CD14-positive monocyte (primary cell): Measurements from ENCODE around the gene XRN1. TPM values are rescaled to one million over a fixed set of nuclear protein-coding genes. Genes with fewer than 3 reads are reported as not detected.

Experiments used
- DNase-seq, 3 donors: peaks; one replicate each; pipeline ENCODE4 v3.0.0-alpha.2; 2011 to 2022
- H2AFZ ChIP-seq: 2 replicates; pipeline ENCODE4 v1.6.0; 2012; ENCODE audit warnings: mild to moderate bottlenecking, low read depth, low read length, inconsistent platforms; ENCODE audit not compliant: insufficient read depth, poor library complexity, severe bottlenecking
- H3K27ac ChIP-seq, 2 donors: 1 replicate in 1 of 2; 2 replicates in 1 of 2; pipeline ENCODE4 v1.5.1; 2012 to 2013; ENCODE audit warnings: low read length in 2 of 2, control low read depth in 1 of 2, inconsistent platforms in 1 of 2, low read depth in 1 of 2, mild to moderate bottlenecking in 1 of 2
- H3K27me3 ChIP-seq, 2 donors: one replicate each; pipeline versions ENCODE4 v1.6.0 to v1.6.1; 2011 to 2013; ENCODE audit warnings: low read length in 2 of 2; ENCODE audit not compliant: control insufficient read depth in 2 of 2, insufficient read depth in 2 of 2
- H3K36me3 ChIP-seq, 2 donors: replicated peaks in 1 of 2; 1 replicate in 1 of 2; 2 replicates in 1 of 2; pipeline versions ENCODE4 v1.5.1 to v1.6.1; 2012 to 2013; ENCODE audit warnings: low read length in 2 of 2, control low read depth in 1 of 2, inconsistent platforms in 1 of 2, mild to moderate bottlenecking in 1 of 2; ENCODE audit not compliant: insufficient read depth in 2 of 2, control insufficient read depth in 1 of 2
- H3K4me1 ChIP-seq, 2 donors: 1 replicate in 1 of 2; 2 replicates in 1 of 2; pipeline versions ENCODE4 v1.5.1 to v1.6.1; 2012 to 2013; ENCODE audit warnings: low read length in 2 of 2, control low read depth in 1 of 2, inconsistent platforms in 1 of 2, mild to moderate bottlenecking in 1 of 2, moderate library complexity in 1 of 2; ENCODE audit not compliant: insufficient read depth in 2 of 2, control insufficient read depth in 1 of 2
- H3K4me2 ChIP-seq: replicated peaks from 2 replicates; pipeline ENCODE3; 2012; ENCODE audit warnings: low read length, moderate library complexity, mild to moderate bottlenecking; ENCODE audit not compliant: poor library complexity, severe bottlenecking; ENCODE audit errors: extremely low read depth
- H3K4me3 ChIP-seq, 3 experiments: fragments of 200-600 bp in 1 of 3; sonication (generic) in 1 of 3; replicated peaks in 1 of 3; 1 replicate in 2 of 3; 2 replicates in 1 of 3; pipeline ENCODE4 v1.5.1; 2011 to 2013; ENCODE audit warnings: low read length in 3 of 3, mild to moderate bottlenecking in 3 of 3, control low read depth in 2 of 3, low read depth in 2 of 3, inconsistent platforms in 1 of 3, moderate library complexity in 1 of 3
- H3K79me2 ChIP-seq: 2 replicates; pipeline ENCODE4 v1.6.0; 2012; ENCODE audit warnings: mild to moderate bottlenecking, control low read depth, inconsistent platforms, low read length, moderate library complexity; ENCODE audit not compliant: insufficient read depth
- H3K9ac ChIP-seq: 2 replicates; pipeline ENCODE4 v1.6.0; 2017; ENCODE audit warnings: low read length, mild to moderate bottlenecking; ENCODE audit not compliant: insufficient read depth, poor library complexity, severe bottlenecking
- H3K9me3 ChIP-seq, 2 donors: replicated peaks in 1 of 2; 1 replicate in 1 of 2; 2 replicates in 1 of 2; pipeline versions ENCODE4 v1.5.1 to v1.6.1; 2012 to 2013; ENCODE audit warnings: low read length in 2 of 2, control low read depth in 1 of 2; ENCODE audit not compliant: control insufficient read depth in 1 of 2, insufficient read depth in 1 of 2
- H4K20me1 ChIP-seq: 2 replicates; pipeline ENCODE4 v1.6.0; 2012; ENCODE audit warnings: mild to moderate bottlenecking, low read length, control low read depth, moderate library complexity; ENCODE audit not compliant: insufficient read depth
- H3K27ac Mint-ChIP-seq, 7 donors: one replicate each; pipeline ENCODE4 v1.8.0; 2020; ENCODE audit warnings: mild to moderate bottlenecking in 7 of 7, mixed read lengths in 7 of 7, moderate library complexity in 6 of 7, inconsistent platforms in 2 of 7
- H3K27me3 Mint-ChIP-seq, 3 donors: one replicate each; pipeline ENCODE4 v1.8.0; 2021 to 2022; ENCODE audit warnings: low read depth in 3 of 3, mild to moderate bottlenecking in 3 of 3, mixed read lengths in 3 of 3, moderate library complexity in 3 of 3, inconsistent platforms in 1 of 3
- H3K36me3 Mint-ChIP-seq, 2 donors: one replicate each; pipeline ENCODE4 v1.8.0; 2020; ENCODE audit warnings: mixed read lengths in 2 of 2, inconsistent platforms in 1 of 2, mild to moderate bottlenecking in 1 of 2
- H3K4me1 Mint-ChIP-seq: one replicate; pipeline ENCODE4 v1.8.0; 2020; ENCODE audit warnings: mild to moderate bottlenecking, mixed read lengths
- H3K4me3 Mint-ChIP-seq, 2 donors: one replicate each; pipeline ENCODE4 v1.8.0; 2020; ENCODE audit warnings: mild to moderate bottlenecking in 2 of 2, mixed read lengths in 2 of 2, moderate library complexity in 1 of 2
- H3K9me3 Mint-ChIP-seq, 7 donors: one replicate each; pipeline ENCODE4 v1.8.0; 2020 to 2022; ENCODE audit warnings: mixed read lengths in 7 of 7, mild to moderate bottlenecking in 6 of 7, moderate library complexity in 6 of 7, inconsistent platforms in 2 of 7
- WGBS: methylation state at CpG from one replicate; pipeline ENCODE4 v1.1.5; 2013; ENCODE audit warnings: missing lambda C conversion rate; ENCODE audit not compliant: insufficient coverage; 5-methylcytosine and 5-hydroxymethylcytosine counted together
- intact Hi-C, 2 donors: fragments of 100-400 bp; cut with micrococcal nuclease; formaldehyde crosslinking; loops; one replicate each; pipeline versions ENCODE4 v1.15.0 to v1.15.1; 2023
- polyA plus RNA-seq, 3 donors: library from polyadenylated mRNA; depleted of rRNA in 1 of 3; unstranded in 2 of 3; stranded (reverse) in 1 of 3; fragments of 300-500 nt in 2 of 3; fragments of >200 nt in 1 of 3; fragmentation: Illumina TruSeq in 2 of 3; gene quantifications; 1 replicate in 2 of 3; 2 replicates in 1 of 3; pipeline ENCODE4 v1.2.3, GENCODE V29; 2012 to 2021
- TF ChIP-seq, protein P1 (sequence below): fragments of 200-600 bp; IDR thresholded peaks from one replicate; pipeline ENCODE4 v1.8.0; 2022; ENCODE audit warnings: antibody characterized with exemption, mild to moderate bottlenecking

Gene XRN1
- polyA plus RNA-seq, 3 donors: 8.6 to 47.9 (median 24.3) TPM

DNA sequence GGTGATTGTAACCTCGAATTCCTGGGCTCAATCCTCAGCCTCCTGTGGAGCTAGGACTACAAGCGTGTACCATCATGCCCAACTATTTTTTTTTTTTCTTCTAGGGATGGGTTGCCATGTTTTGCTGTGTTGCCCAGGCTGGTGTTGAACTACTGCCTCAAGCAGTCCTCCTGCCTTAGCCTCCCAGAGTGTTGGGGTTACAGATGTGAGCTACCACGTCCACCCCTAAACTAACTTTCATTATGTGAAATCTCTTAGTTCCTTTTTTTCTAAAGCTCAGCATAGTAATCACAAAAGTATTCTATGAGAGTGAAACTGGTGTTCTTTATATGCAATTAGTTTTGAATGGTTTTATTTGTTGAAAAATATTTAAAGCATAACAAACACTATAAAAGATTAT lies 92.1 kb downstream of the XRN1 start:
- H3K4me1 Mint-ChIP-seq: no peaks in the 10 kb centered on the region
- no CpG with 5 or more reads among the region's 3 CpGs for WGBS
- H3K27me3 Mint-ChIP-seq: no peaks in the 10 kb centered on the region
- Histone ChIP-seq H3K27ac (no peak overlapping the region), H3K27me3 (no peaks in the 10 kb centered on the region), H4K20me1 (no peaks in the 10 kb centered on the region), H2AFZ (no peak overlapping the region), H3K9ac (no peak overlapping the region), H3K9me3 (no peaks in the 10 kb centered on the region), H3K79me2 (no peaks in the 10 kb centered on the region), H3K4me1 (no peaks in the 10 kb centered on the region), H3K4me2 (no peak overlapping the region), H3K4me3 (no peak overlapping the region), H3K36me3 (peaks cover 84 to 98% of the 10 kb centered on the region in 2 donors)
- no peak overlapping the region for H3K27ac Mint-ChIP-seq
- DNase-seq: no peak
- no peaks in the 10 kb centered on the region for H3K9me3 Mint-ChIP-seq
- no peak overlapping the region for H3K4me3 Mint-ChIP-seq
- intact Hi-C loops: no loop called here
- TF ChIP-seq, protein P1, sequence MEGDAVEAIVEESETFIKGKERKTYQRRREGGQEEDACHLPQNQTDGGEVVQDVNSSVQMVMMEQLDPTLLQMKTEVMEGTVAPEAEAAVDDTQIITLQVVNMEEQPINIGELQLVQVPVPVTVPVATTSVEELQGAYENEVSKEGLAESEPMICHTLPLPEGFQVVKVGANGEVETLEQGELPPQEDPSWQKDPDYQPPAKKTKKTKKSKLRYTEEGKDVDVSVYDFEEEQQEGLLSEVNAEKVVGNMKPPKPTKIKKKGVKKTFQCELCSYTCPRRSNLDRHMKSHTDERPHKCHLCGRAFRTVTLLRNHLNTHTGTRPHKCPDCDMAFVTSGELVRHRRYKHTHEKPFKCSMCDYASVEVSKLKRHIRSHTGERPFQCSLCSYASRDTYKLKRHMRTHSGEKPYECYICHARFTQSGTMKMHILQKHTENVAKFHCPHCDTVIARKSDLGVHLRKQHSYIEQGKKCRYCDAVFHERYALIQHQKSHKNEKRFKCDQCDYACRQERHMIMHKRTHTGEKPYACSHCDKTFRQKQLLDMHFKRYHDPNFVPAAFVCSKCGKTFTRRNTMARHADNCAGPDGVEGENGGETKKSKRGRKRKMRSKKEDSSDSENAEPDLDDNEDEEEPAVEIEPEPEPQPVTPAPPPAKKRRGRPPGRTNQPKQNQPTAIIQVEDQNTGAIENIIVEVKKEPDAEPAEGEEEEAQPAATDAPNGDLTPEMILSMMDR: no peak
- H3K36me3 Mint-ChIP-seq: peaks cover 57 to 71% of the 10 kb centered on the region in 2 donors

DNA sequence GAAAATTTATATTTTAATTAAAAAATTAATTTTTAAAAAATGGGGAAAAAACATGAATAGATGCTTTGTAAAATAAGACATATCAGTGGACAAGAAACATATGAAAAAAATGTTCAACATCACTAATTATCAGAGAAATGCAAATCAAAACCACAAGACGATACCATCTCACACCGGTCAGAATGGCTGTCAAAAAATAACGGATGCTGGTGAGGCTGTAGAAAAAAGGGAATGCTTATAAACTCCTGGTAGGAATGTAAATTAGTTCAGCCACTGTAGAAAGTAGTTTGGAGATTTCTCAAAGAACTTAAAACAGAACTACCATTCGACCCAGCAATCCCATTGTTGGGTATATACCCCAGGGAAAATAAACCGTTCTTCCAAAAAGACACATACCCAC lies 93.8 kb downstream of the XRN1 start:
- no peak overlapping the region for H3K9ac ChIP-seq
- no peaks in the 10 kb centered on the region for H3K27me3 ChIP-seq
- H3K36me3 ChIP-seq: peaks cover 87 to 98% of the 10 kb centered on the region in 2 donors
- no peak overlapping the region for H3K27ac ChIP-seq
- no peak for DNase-seq
- no peak overlapping the region for H3K4me2 ChIP-seq
- no peaks in the 10 kb centered on the region for H4K20me1 ChIP-seq
- Mint-ChIP-seq H3K9me3 (no peaks in the 10 kb centered on the region), H3K36me3 (peaks cover 50 to 60% of the 10 kb centered on the region in 2 donors), H3K4me3 (no peak overlapping the region), H3K27me3 (no peaks in the 10 kb centered on the region), H3K4me1 (no peaks in the 10 kb centered on the region), H3K27ac (peak overlapping the region in 1 of 7 donors; percentile 15)
- no peaks in the 10 kb centered on the region for H3K9me3 ChIP-seq
- TF ChIP-seq, protein P1: no peak
- no CpG with 5 or more reads among the region's 5 CpGs for WGBS
- no peak overlapping the region for H2AFZ ChIP-seq
- H3K4me3 ChIP-seq: no peak overlapping the region
- no peaks in the 10 kb centered on the region for H3K79me2 ChIP-seq
- H3K4me1 ChIP-seq: no peaks in the 10 kb centered on the region
- intact Hi-C loops: no loop called here
